ENCODE results near the gene STX1A. TPM values are rescaled to one million over a fixed set of nuclear protein-coding genes. Genes with fewer than 3 reads are reported as not detected.

The STX1A gene
- total and polyA plus RNA-seq, 2 of the 8 experiments (the other 6 are each of a cell fraction or from before 2014, with no cell fraction given): 13.5 to 17.5 TPM

DNA sequence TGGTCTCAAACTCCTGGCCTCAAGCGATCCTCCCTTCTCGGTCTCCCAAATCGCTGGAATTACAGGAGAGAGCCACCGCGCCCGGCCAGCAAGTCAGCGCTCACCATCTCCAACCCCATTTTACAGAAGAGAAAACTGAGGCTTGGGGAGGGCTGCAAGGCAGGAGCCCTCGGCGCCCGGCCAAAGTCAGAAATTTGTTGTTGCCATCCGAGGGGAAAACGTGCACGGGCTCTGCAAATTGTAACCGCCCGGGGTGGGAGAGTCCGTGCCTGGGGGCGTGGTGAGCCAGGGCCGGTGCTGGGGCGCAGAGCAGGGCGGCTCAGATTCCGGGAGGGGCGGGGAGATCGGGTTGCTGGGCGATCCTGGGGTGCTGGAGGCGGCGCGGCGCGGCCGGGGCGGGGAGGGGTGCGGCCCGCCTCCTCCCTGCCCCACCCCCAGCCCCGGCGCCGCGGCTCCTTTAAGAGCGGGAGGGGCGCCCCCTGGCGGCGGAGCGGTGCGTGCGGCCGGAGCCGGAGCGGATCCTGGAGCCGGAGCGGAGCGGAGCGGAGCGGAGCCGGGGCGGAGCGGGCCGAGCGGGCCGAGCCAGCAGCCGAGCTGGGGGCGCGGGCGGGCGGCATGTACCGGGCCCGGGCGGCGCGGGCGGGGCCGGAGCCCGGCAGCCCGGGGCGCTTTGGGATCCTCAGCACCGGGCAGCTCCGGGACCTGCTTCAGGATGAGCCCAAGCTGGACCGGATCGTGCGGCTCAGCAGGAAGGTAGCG is 51.9 kb downstream of the STX1A start, which contains the start of gene VPS37D:
TSS of gene VPS37D (plus strand) at position 488 of the 759 bp plus-strand sequence. CDS start at position 616, 128 bp downstream.
- POLR2A ChIA-PET (ENCODE audit: partially characterized antibody): interaction anchor here (0.6 to 2.1 kb wide), 2 partner anchors 45 to 71 kb away, joined by 3 to 6 read pairs; partner anchors contain the start of gene ABHD11
- peak within 1 kb of the TSS; percentile 50; the same call in 1 of the 2 replicates for H2BK12ac ChIP-seq (ENCODE audit: low read depth, low read length)
- no peak within 1 kb of the TSS for H2BK120ac ChIP-seq (replicated peaks; ENCODE audit: low read depth, low read length)
- H3K23ac ChIP-seq (ENCODE audit: insufficient read length): no peak within 1 kb of the TSS
- H3K79me2 ChIP-seq (ENCODE audit: control insufficient read depth in 1 of 2, insufficient read depth in 2 of 2, low read length in 2 of 2): no peaks in the 10 kb centered on the region
- peak within 1 kb of the TSS; percentile 22 for H4K8ac ChIP-seq (ENCODE audit: extremely low read depth, insufficient read depth, low read length)
- no peak within 1 kb of the TSS for H4K91ac ChIP-seq (replicated peaks; ENCODE audit: insufficient read length, low read length)
- H4K5ac ChIP-seq (ENCODE audit: insufficient read length, low read depth, low read length): no peak within 1 kb of the TSS
- H3K18ac ChIP-seq (ENCODE audit: extremely low read depth, low read length): no peak within 1 kb of the TSS
- no peak within 1 kb of the TSS for H3K14ac ChIP-seq (ENCODE audit: insufficient read length)
- CTCF ChIA-PET (ENCODE audit: partially characterized antibody): interaction anchor here (0.6 to 9.1 kb wide), 21 partner anchors 9 to 142 kb away, joined by 3 to 72 read pairs (median 4); no protein-coding TSS in a partner anchor
- peaks cover 5% of the 10 kb centered on the region; the same call in 1 of the 2 replicates for H3K23me2 ChIP-seq (ENCODE audit: low read depth, low read length)
- peak within 1 kb of the TSS in 1 of 4 experiments; percentile 74; a peak in 3 of 7 replicates for H3K9ac ChIP-seq (replicated peaks in 1 of 4; ENCODE audit: extremely low read depth in 1 of 4, low read depth in 3 of 4, low read length in 3 of 4)
- H3K4ac ChIP-seq (replicated peaks; ENCODE audit: insufficient read length, low read depth, low read length): no peak within 1 kb of the TSS
- H3K27ac ChIP-seq (ENCODE audit: low read depth, low read length): no peak within 1 kb of the TSS
- peak within 1 kb of the TSS; percentile 37 to 63 (median 46) for H3K4me3 ChIP-seq (ENCODE audit: extremely low read depth in 1 of 4, insufficient read depth in 2 of 4, low read depth in 3 of 4, low read length in 4 of 4)
- 33% methylated on average over 12 of the region's 79 CpGs; no CpG with 5 or more reads in 1 of the 2 experiments for WGBS, 2 experiments (ENCODE audit: extremely low coverage in 1 of 2, insufficient coverage in 1 of 2, insufficient read length in 1 of 2, insufficient replicate concordance in 2 of 2, low coverage in 1 of 2, low lambda C conversion rate in 2 of 2, missing lambda C conversion rate in 1 of 2)
- no peaks in the 10 kb centered on the region for H4K20me1 ChIP-seq (replicated peaks in 1 of 2; ENCODE audit: control insufficient read depth in 1 of 2, insufficient read depth in 2 of 2, low read length in 2 of 2)
- peaks cover 0 to 4% of the 10 kb centered on the region in 2 experiments; a peak in 1 of 4 replicates for H3K9me3 ChIP-seq (ENCODE audit: insufficient read depth in 2 of 2, low read depth in 1 of 2, low read length in 1 of 2)
- H2BK20ac ChIP-seq (ENCODE audit: low read length): no peak within 1 kb of the TSS
- no peak within 1 kb of the TSS for H2AFZ ChIP-seq (ENCODE audit: low read length)
- DNase-seq (ENCODE audit: low read depth in 1 of 2, low spot score in 2 of 2): peak; percentile 70 to 99
- no peak within 1 kb of the TSS; the same call in 1 of the 2 replicates for H2BK15ac ChIP-seq (ENCODE audit: low read length)
- no peak within 1 kb of the TSS for H3K56ac ChIP-seq (replicated peaks; ENCODE audit: insufficient read length, low read depth, low read length)
- 0 out of 2 replicates have a peak, but pooled peaks cover 3% of the 10 kb centered on the region for H3K79me1 ChIP-seq (ENCODE audit: low read depth, low read length)
- H3K36me3 ChIP-seq (ENCODE audit: control insufficient read depth in 2 of 4, insufficient read depth in 4 of 4, low read length in 3 of 4): no peaks in the 10 kb centered on the region
- no peak for FAIRE-seq
- H2BK5ac ChIP-seq (ENCODE audit: low read depth, low read length): no peak within 1 kb of the TSS
- peaks cover 0 to 20% (median 9%) of the 10 kb centered on the region in 4 experiments; a peak in 6 of 7 replicates for H3K4me1 ChIP-seq (replicated peaks in 1 of 4; ENCODE audit: control insufficient read depth in 3 of 4, insufficient read depth in 4 of 4, low read length in 3 of 4)
- H2AK5ac ChIP-seq (ENCODE audit: low read depth, low read length): no peak within 1 kb of the TSS
- H3K27me3 ChIP-seq (replicated peaks in 1 of 4; ENCODE audit: control insufficient read depth in 3 of 4, extremely low read depth in 1 of 4, insufficient read depth in 3 of 4, low read length in 3 of 4): no peaks in the 10 kb centered on the region; a peak in 1 of 7 replicates
- peak within 1 kb of the TSS; percentile 76 to 87 for H3K4me2 ChIP-seq (ENCODE audit: insufficient read depth in 1 of 2, low read depth in 2 of 2, low read length in 2 of 2)
- TF ChIP-seq, protein P1, sequence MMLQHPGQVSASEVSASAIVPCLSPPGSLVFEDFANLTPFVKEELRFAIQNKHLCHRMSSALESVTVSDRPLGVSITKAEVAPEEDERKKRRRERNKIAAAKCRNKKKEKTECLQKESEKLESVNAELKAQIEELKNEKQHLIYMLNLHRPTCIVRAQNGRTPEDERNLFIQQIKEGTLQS (IDR thresholded peaks at IDR 0.05; ENCODE audit: insufficient read depth, low read depth, low read length): no peak
- TF ChIP-seq CTBP2 (IDR thresholded peaks at IDR 0.05; ENCODE audit: borderline replicate concordance, insufficient read depth, insufficient read length, low read length): no peak
- TF ChIP-seq SP2 (IDR thresholded peaks at IDR 0.05; ENCODE audit: low read length): no peak
- no peak for TF ChIP-seq CHD2 (IDR thresholded peaks at IDR 0.05; ENCODE audit: low read length)
- TF ChIP-seq SIRT6 (IDR thresholded peaks at IDR 0.05; ENCODE audit: low read length): no peak
- peak in 1 of 2 experiments; percentile 99; a peak in 2 of 4 replicates for TF ChIP-seq HDAC2 (IDR thresholded peaks at IDR 0.05; ENCODE audit: borderline replicate concordance in 1 of 2, low read depth in 2 of 2, low read length in 2 of 2)
- TF ChIP-seq EZH2 (IDR thresholded peaks at IDR 0.05; ENCODE audit: low read depth, low read length, severe bottlenecking): no peak
- TF ChIP-seq TEAD4 (IDR thresholded peaks at IDR 0.05; ENCODE audit: low read depth, low read length): no peak
- TF ChIP-seq CBX5 (IDR thresholded peaks at IDR 0.05; ENCODE audit: low read depth, low read length): no peak
- peak in 1 of 2 experiments; percentile 85; a peak in 2 of 3 replicates for TF ChIP-seq EP300 (IDR thresholded peaks at IDR 0.05; ENCODE audit: borderline replicate concordance in 1 of 2, low read depth in 2 of 2, low read length in 2 of 2)

Measured in H1 (cell line).